Astrocyte (in vitro differentiated cells and primary cell): ENCODE measurements around the gene ADAMTS6.

Source experiments
- EZH2 ChIP-seq: IDR thresholded peaks from 2 replicates; pipeline ENCODE4 v1.6.1; 2012; ENCODE audit warnings: mild to moderate bottlenecking, low read length, inconsistent platforms; ENCODE audit not compliant: insufficient read depth
- TF ChIP-seq, protein P1 (sequence below): IDR thresholded peaks from 2 replicates; pipeline ENCODE4 v1.5.1; 2011; ENCODE audit warnings: low read depth, mild to moderate bottlenecking, inconsistent platforms, low read length, moderate library complexity; ENCODE audit not compliant: insufficient read depth

GRCh38 chr5:65172486-65173129 lies 309.1 kb downstream of the ADAMTS6 start:
- TF ChIP-seq, protein P1, sequence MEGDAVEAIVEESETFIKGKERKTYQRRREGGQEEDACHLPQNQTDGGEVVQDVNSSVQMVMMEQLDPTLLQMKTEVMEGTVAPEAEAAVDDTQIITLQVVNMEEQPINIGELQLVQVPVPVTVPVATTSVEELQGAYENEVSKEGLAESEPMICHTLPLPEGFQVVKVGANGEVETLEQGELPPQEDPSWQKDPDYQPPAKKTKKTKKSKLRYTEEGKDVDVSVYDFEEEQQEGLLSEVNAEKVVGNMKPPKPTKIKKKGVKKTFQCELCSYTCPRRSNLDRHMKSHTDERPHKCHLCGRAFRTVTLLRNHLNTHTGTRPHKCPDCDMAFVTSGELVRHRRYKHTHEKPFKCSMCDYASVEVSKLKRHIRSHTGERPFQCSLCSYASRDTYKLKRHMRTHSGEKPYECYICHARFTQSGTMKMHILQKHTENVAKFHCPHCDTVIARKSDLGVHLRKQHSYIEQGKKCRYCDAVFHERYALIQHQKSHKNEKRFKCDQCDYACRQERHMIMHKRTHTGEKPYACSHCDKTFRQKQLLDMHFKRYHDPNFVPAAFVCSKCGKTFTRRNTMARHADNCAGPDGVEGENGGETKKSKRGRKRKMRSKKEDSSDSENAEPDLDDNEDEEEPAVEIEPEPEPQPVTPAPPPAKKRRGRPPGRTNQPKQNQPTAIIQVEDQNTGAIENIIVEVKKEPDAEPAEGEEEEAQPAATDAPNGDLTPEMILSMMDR: no peak
- no peak for TF ChIP-seq EZH2
